Activated naive CD4-positive, alpha-beta T cell treated with Interleukin-2 at 50 U/mL for 16 hours (primary cell): ENCODE measurements around the gene HSPA14.
"Not testable (repeated sequence)": the region's sequence is repeated elsewhere in the genome, so short reads cannot be mapped to it uniquely, and the experiment has no call there.

Experiments
- DNase-seq: peaks from one replicate; pipeline ENCODE4 v3.0.0-alpha.2; 2020

Gene HSPA14, protein sequence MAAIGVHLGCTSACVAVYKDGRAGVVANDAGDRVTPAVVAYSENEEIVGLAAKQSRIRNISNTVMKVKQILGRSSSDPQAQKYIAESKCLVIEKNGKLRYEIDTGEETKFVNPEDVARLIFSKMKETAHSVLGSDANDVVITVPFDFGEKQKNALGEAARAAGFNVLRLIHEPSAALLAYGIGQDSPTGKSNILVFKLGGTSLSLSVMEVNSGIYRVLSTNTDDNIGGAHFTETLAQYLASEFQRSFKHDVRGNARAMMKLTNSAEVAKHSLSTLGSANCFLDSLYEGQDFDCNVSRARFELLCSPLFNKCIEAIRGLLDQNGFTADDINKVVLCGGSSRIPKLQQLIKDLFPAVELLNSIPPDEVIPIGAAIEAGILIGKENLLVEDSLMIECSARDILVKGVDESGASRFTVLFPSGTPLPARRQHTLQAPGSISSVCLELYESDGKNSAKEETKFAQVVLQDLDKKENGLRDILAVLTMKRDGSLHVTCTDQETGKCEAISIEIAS

DNA sequence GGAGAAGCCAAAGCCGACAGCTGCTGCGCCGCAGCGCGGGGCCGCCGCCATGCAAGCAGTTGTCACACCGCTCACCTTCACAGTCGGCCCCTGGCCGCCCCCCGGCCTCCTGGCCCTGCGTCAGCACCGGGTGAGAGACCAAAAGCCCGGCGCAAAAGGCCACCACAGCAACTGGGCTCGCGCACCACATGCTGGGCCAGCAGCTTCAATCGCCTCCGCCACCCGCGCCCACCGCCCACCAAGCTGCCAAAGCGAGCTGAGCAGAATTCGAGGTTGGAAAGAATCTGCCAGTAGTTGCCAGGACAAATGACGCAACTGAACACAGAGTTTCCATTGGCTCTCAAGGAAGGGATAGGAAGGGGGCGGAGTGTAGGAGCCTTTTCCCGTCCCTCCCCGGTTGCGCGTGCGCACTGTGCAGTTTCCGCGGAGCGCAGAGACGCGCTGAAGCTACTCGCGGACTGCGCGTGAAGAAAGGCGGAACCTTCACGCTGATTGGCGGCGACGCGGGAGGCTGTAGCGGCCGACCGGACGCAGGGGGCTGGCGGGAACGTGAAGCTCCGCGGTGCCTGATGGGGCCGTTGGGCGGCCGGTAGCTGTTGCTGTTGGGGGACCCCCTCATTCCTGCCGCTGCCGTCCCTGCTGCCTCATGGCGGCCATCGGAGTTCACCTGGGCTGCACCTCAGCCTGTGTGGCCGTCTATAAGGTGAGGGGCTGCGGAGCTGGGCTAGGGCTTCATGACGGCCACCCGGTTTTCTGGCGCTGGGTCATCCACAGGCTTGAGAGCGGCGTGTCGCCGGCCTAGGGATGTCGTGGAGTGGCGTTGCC lies at the start of gene HSPA14, which contains the start of the genes CDNF and MSANTD7:
Gene HSPA14 (plus strand): TSS at position 550 of the 825 bp plus-strand sequence. CDS start 97 bp downstream, at position 647.
Gene CDNF (minus strand): TSS at position 281 of the 825 bp plus-strand sequence. CDS start 91 bp downstream, at position 190.
Gene MSANTD7 (plus strand): TSS at position 550 of the 825 bp plus-strand sequence. CDS start 3,979 bp downstream, outside the sequence.
- DNase-seq: peak; percentile 99

DNA sequence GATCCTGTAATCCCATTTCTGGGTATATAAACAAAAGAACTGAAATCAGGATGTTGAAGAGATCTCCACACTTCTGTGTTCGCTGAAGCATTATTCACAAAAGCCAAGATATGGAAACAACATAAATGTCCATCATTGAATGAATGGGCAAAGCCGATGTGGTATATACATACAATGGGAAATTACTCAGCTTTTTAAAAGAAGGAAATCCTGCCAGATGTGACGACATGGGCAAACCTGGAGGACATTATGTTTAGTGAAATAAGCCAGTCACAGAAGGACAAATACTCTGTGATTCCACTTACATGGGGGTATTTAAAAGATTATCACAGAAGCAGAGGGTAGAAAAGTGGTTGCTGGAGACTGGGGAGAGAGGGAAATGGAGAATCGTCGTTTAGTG lies 39.5 kb upstream of the HSPA14 start:
- DNase-seq: no peak

DNA sequence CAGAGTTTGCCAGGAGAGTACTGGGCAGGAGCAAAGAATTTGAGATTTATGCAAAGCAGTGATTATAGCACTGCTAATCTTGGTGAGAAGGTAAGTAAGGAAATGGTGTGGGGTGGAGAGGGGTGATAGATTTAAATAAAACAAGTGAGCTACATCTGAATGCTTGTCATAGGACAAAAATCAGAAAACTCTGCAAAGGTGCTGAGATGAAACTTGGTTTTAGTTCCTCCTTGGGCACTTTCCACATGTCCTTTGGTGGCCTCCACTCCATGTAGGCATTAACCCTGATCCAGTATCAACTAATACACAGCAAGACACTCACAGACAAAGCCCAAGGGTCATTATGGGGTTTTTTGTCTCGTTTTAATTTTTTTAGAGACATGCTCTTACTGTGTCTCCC lies 37.7 kb upstream of the HSPA14 start:
- DNase-seq: no peak

GRCh38 chr10:14801723-14802122 lies 36.4 kb upstream of the HSPA14 start:
- DNase-seq: no peak

DNA sequence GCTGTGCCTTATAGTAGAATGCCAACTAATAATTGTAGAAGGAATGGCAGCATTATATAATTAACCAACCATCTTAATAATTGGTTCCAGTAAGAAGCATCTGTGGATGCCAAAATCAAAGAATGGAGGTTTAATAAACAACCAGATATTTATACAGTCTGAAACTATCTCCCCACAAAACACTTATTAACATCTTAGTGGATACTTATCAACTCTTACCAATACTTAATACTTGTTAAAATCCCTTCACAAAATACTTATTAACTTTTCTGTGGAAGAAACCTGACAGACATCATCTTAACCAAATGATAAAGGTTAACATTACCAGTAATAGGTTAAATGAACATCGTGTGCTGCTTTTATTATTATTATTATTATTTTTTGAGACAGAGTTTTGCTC lies 34.3 kb upstream of the HSPA14 start:
- DNase-seq: no peak

DNA sequence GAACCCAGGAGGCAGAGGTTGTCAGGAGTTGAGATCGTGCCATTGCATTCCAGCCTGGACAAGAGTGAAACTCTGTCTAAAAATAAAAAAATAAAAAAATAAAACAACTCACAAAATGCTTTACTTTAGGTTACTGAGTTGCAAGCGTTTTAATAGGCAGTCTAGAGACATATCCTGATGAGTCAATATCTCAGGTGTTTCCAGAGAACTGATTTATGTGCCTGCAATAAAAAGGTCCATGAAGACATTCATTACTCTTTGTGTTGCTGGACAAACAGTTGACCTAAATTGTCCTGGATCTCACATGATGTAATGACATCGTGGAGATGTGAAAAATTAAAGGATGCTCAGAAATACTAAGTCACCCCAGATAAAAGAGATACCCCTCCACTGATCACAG lies 31.8 kb upstream of the HSPA14 start:
- no peak for DNase-seq

DNA sequence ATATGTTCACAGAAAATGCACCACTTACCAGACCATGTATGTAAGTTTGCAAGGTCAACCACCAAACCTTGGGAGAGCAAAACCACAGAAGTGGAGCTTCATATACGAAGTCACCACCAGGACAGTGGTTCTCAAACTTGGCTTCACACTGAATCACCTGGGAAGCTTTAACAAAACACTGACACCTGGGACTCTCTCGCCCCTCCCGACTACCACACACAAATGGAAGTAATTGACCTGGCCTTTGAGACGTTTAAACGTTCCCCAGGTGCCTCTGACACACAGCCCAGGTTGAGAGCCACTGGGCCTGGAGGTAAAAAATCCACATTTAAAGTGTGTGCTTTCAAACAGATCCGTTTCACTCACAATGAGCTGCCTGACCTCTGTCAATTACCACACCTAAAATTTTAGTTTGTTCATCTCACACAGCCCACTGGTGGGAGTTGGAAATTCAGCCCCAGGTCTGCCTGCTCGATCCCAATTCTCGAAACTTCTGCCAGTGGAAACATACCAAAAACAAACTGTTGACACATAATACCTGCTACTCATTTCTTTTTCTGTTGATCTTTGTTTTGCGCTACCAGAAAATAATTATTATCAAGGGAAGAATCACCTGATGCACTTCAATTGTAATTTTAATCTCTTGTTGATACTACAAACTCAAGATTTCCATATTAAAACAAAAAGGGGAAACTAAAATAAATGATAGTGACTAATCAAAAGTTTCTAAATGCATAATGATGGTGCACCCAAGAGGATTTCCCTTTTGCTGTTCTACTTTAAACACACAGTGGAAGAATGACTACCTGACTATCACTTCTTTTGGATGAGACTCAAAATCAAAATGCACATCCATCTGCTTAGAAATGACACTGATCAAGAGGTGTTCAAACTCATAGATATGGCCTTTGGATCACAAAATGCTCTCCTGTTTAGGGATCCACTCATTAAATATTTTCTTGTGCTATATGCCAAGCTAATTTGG lies 26.8 kb upstream of the HSPA14 start:
- DNase-seq: no peak

GRCh38 chr10:14812271-14812670 lies 25.8 kb upstream of the HSPA14 start:
- DNase-seq: no peak

DNA sequence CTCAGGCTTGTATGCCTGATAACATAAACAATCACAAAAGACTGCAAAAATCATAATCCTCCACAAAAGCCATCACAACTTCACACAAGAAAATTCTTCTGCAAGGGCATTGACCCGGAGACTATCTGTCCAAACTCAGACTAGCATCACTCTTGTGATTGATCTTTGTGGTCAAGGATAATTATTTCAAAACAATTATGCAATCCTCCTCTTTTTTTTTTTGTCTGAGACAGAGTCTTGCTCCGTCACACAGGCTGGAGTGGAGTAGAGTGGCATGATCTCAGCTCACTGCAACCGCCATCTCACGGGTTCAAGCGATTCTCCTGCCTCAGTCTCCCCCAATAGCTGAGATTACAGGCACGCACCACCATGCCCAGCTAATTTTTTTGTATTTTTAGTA lies 22.4 kb upstream of the HSPA14 start:
- no peak for DNase-seq

DNA sequence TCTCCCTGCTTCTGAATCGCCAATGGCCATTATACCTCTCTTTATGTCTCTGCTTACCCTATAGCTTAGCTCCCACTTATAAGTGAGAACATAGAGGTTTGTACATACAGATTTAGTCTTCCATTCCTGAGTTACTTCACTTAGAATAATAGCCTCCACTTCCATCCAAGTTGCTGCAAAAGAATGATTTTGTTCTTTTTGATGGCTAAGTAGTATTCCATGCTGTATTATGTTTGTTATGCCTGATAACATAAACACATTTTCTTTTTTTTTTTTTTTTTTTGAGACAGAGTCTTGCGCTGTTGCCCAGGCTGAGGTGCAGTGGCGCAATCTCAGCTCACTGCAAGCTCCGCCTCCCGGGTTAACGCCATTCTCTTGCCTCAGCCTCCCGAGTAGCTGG lies 21.4 kb upstream of the HSPA14 start:
- not testable (repeated sequence) for DNase-seq

GRCh38 chr10:14820010-14820774 lies 17.9 kb upstream of the HSPA14 start:
- DNase-seq: no peak

DNA sequence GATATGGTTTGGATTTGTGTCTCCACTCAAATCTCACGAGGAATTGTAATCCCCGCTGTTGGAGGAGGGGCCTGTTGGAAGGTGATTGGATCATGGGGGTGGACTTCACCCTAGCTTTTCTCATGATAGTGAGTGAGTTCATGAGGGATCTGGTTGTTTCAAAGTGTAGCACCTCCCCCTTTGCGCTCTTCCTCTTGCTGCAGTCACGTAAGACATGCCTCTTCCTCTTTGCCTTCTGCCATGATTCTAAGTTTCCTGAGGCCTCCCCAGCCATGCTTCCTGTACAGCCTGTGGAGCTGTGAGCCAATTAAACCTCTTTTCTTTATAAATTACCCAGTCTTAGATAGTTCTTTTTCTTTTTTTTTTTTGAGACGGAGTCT lies 17.3 kb upstream of the HSPA14 start:
- no peak for DNase-seq

DNA sequence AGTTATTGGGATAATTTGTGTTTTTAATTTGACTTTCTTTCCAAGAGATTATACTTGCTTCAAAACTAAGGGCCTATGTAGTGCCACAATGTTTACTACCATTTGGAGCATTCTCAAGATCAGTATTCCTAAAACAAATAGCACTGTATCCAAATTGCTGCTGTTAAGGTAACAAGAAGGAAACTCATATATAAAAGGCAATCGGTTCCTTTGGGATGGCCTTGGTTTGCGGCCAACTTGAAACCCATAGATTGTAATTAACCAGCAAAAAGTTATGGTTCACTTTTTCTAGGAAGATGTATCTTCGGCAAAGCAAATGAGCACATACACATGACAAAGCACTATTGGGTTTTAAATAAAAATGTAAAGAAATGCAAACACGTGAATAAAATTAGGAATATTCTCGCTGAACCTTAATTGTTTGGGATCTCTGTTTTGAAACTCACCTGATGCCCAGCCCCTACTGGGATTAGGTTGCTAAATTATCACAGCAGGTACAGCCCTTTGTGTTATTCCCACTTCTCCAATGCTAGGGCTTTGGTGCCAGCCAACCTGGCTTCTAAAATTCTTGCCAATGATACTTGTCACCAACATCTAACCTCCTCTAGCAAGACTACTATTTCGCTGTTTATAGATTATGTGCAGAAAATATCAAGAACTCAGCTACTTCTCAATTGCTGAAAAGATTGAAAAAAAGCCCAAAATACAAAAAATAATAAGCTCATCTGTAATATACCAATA lies 16.3 kb upstream of the HSPA14 start:
- DNase-seq: no peak

GRCh38 chr10:14822879-14823755 lies 15.0 kb upstream of the HSPA14 start:
- peak; percentile 44 for DNase-seq

DNA sequence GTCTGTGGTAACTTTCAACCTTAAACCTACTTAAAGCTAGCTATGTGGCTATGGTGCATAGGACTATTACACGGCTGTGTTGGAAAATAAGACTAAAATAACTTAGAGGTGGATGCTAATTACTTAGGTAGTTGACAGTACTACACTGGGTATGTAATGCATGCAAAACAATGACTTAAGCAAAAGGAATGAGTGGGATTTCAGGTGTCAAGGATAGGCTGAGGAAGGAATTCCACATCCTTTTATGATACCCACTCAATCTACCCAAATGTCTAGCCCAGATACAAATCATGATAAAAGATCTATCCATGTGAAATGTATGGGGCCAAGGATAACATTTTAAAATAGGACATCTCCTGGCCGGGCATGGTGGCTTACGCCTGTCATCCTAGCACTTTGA lies 14.1 kb upstream of the HSPA14 start:
- DNase-seq: no peak

GRCh38 chr10:14826076-14826829 lies 11.9 kb upstream of the HSPA14 start:
- DNase-seq: no peak

DNA sequence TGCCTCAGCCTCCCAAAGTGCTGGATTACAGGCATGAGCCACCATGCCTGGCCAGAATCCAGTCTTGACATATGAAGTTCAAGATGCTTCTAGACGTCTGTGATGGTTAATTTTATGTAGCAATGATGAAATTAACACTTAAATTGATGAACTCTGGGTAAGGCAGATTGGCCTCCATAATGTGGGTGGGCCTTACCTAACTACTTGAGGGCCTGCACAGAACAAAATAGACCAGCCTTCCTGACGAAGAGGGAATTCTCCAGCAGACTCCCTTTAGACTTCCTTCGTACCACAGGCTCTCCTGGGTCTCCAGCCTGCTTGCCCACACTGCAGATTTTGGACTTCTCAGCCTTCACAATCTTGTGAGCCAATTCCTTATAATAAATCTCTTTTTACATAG lies 5.0 kb upstream of the HSPA14 start:
- no peak for DNase-seq

DNA sequence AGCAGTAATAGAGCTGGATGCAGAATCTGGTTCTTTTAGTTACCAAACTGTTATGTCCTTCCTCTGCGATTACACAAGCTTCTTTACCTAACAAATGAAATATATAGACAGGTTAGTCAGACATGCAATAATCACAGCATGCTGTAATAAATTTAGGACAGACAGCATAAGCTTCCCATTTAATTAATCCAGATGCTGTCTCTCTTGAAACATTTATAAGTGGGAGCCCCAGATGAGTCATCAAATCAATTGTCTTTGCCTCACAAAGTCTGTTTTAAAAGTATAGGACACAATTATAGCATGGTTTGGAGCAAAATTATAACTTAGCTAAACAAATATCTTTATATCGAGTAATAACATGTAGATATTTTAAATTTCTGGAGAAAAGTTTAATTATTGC lies 1.9 kb upstream of the HSPA14 start:
- no peak for DNase-seq
